ENCODE measurements around the gene GDE1. TPM values are rescaled to one million over a fixed set of nuclear protein-coding genes. Genes with fewer than 3 reads are reported as not detected.

Gene GDE1
- total RNA-seq = 10 to 100 TPM; 19.7 to 25.9 TPM

- POLR2A ChIA-PET = interaction anchor here (2.2 kb wide), 1 partner anchor 34 kb away, joined by 9 read pairs; the partner anchor contains the start of gene VPS35L
- H3K4me3 Mint-ChIP-seq = peak within 1 kb of the TSS; percentile 97
- ATAC-seq (peak; percentile 85), DNase-seq (peak; percentile 94)
- peak within 1 kb of the TSS; percentile 93 for H3K27ac Mint-ChIP-seq
- CTCF ChIA-PET = interaction anchor here (1.0 to 5.6 kb wide), 3 partner anchors 19 to 33 kb away, joined by 3 to 25 read pairs (median 20); partner anchors contain the start of gene VPS35L
- no peaks in the 10 kb centered on the region for H3K9me3 Mint-ChIP-seq (ENCODE audit: insufficient read depth)
- H3K36me3 Mint-ChIP-seq (ENCODE audit: low read depth) = peaks cover 19% of the 10 kb centered on the region
- no peaks in the 10 kb centered on the region for H3K27me3 Mint-ChIP-seq (ENCODE audit: low read depth)
- H3K4me1 Mint-ChIP-seq (ENCODE audit: low read depth) = peaks cover 58% of the 10 kb centered on the region
These were observed at the start of gene GDE1 for GRCh38 chr16:19521471-19522396. TSS of gene GDE1 (minus strand) at chr16:19522098. CDS start at chr16:19521964, 134 bp downstream.

GRCh38 chr16:19567560-19567959, 45.7 kb upstream of the GDE1 start:
- no peak for ATAC-seq
- H3K9me3 Mint-ChIP-seq (ENCODE audit: insufficient read depth) = no peaks in the 10 kb centered on the region
- peaks cover 24% of the 10 kb centered on the region for H3K36me3 Mint-ChIP-seq (ENCODE audit: low read depth)
- POLR2A ChIA-PET = no interaction called here
- CTCF ChIA-PET = interaction anchor here (0.7 to 1.5 kb wide), 3 partner anchors 8 to 12 kb away, joined by 3 to 7 read pairs (median 3); partner anchors contain the start of gene VPS35L
- no peak overlapping the region for H3K27ac Mint-ChIP-seq
- no peaks in the 10 kb centered on the region for H3K4me1 Mint-ChIP-seq (ENCODE audit: low read depth)
- no peak for DNase-seq
- H3K27me3 Mint-ChIP-seq (ENCODE audit: low read depth) = no peaks in the 10 kb centered on the region
- no peak overlapping the region for H3K4me3 Mint-ChIP-seq

- DNase-seq (no peak), ATAC-seq (no peak)
- ChIA-PET CTCF (interaction anchor here (1.0 kb wide), 1 partner anchor 11 kb away, joined by 3 read pairs; the partner anchor contains the start of gene VPS35L), POLR2A (no interaction called here)
- Mint-ChIP-seq H3K4me3 (no peak overlapping the region), H3K4me1 (ENCODE audit: low read depth) (peaks cover 1% of the 10 kb centered on the region), H3K27ac (no peak overlapping the region), H3K27me3 (ENCODE audit: low read depth) (no peaks in the 10 kb centered on the region), H3K36me3 (ENCODE audit: low read depth) (peaks cover 24% of the 10 kb centered on the region), H3K9me3 (ENCODE audit: insufficient read depth) (no peaks in the 10 kb centered on the region)
These were observed 44.5 kb upstream of the GDE1 start for GRCh38 chr16:19566362-19566761.

GRCh38 chr16:19563377-19563776, 41.5 kb upstream of the GDE1 start:
- ChIA-PET POLR2A (interaction anchor here (0.6 kb wide), 1 partner anchor 20 kb away, joined by 3 read pairs; no protein-coding TSS in a partner anchor), CTCF (interaction anchor here (0.8 to 2.5 kb wide), 4 partner anchors 8 to 323 kb away, joined by 3 to 13 read pairs (median 7); partner anchors contain the start of gene VPS35L)
- Mint-ChIP-seq H3K27me3 (ENCODE audit: low read depth) (no peaks in the 10 kb centered on the region), H3K4me3 (no peak overlapping the region), H3K9me3 (ENCODE audit: insufficient read depth) (no peaks in the 10 kb centered on the region), H3K36me3 (ENCODE audit: low read depth) (peaks cover 21% of the 10 kb centered on the region), H3K4me1 (ENCODE audit: low read depth) (peaks cover 2% of the 10 kb centered on the region), H3K27ac (no peak overlapping the region)
- ATAC-seq = no peak
- no peak for DNase-seq

- no peaks in the 10 kb centered on the region for H3K27me3 Mint-ChIP-seq (ENCODE audit: low read depth)
- peaks cover 11% of the 10 kb centered on the region for H3K4me1 Mint-ChIP-seq (ENCODE audit: low read depth)
- DNase-seq = no peak
- no peak overlapping the region for H3K27ac Mint-ChIP-seq
- H3K36me3 Mint-ChIP-seq (ENCODE audit: low read depth) = peaks cover 10% of the 10 kb centered on the region
- no peak for ATAC-seq
- ChIA-PET POLR2A (no interaction called here), CTCF (interaction anchor here (0.7 to 1.0 kb wide), 3 partner anchors 8 to 326 kb away, joined by 5 to 7 read pairs (median 6); no protein-coding TSS in a partner anchor)
- H3K9me3 Mint-ChIP-seq (ENCODE audit: insufficient read depth) = no peaks in the 10 kb centered on the region
- H3K4me3 Mint-ChIP-seq = no peak overlapping the region
These were observed 38.2 kb upstream of the GDE1 start for GRCh38 chr16:19560078-19560477.

- DNase-seq (peak; percentile 42), ATAC-seq (no peak)
- Mint-ChIP-seq H3K27me3 (ENCODE audit: low read depth) (no peaks in the 10 kb centered on the region), H3K27ac (no peak overlapping the region), H3K36me3 (ENCODE audit: low read depth) (peaks cover 10% of the 10 kb centered on the region), H3K4me1 (ENCODE audit: low read depth) (peaks cover 15% of the 10 kb centered on the region), H3K9me3 (ENCODE audit: insufficient read depth) (no peaks in the 10 kb centered on the region), H3K4me3 (no peak overlapping the region)
- CTCF ChIA-PET = interaction anchor here (0.7 to 1.5 kb wide), 4 partner anchors 8 to 327 kb away, joined by 3 to 7 read pairs (median 6); no protein-coding TSS in a partner anchor
- POLR2A ChIA-PET = no interaction called here
These were observed 37.5 kb upstream of the GDE1 start for GRCh38 chr16:19559242-19559910.

- H3K27ac Mint-ChIP-seq = peak overlapping the region; percentile 94
- H3K4me3 Mint-ChIP-seq = peak overlapping the region; percentile 85
- no peaks in the 10 kb centered on the region for H3K9me3 Mint-ChIP-seq (ENCODE audit: insufficient read depth)
- peaks cover 19% of the 10 kb centered on the region for H3K4me1 Mint-ChIP-seq (ENCODE audit: low read depth)
- peaks cover 16% of the 10 kb centered on the region for H3K36me3 Mint-ChIP-seq (ENCODE audit: low read depth)
- H3K27me3 Mint-ChIP-seq (ENCODE audit: low read depth) = no peaks in the 10 kb centered on the region
- DNase-seq (peak; percentile 35), ATAC-seq (no peak)
- CTCF ChIA-PET = interaction anchor here (0.7 to 5.3 kb wide), 34 partner anchors 7 to 470 kb away, joined by 3 to 44 read pairs (median 4); partner anchors contain the start of genes CCP110, GDE1 and GPRC5B
- POLR2A ChIA-PET = interaction anchor here (0.6 to 3.2 kb wide), 8 partner anchors 17 to 489 kb away, joined by 3 to 34 read pairs (median 4); partner anchors contain the start of genes CCP110, COQ7 and GDE1
These were observed 34.3 kb upstream of the GDE1 start for GRCh38 chr16:19555938-19556771.

GRCh38 chr16:19555186-19555937, 33.5 kb upstream of the GDE1 start, which contains the start of gene VPS35L:
TSS of gene VPS35L (plus strand) at chr16:19555703. CDS start at chr16:19555730, 27 bp downstream.
- no peaks in the 10 kb centered on the region for H3K9me3 Mint-ChIP-seq (ENCODE audit: insufficient read depth)
- POLR2A ChIA-PET = interaction anchor here (0.7 to 3.2 kb wide), 8 partner anchors 16 to 488 kb away, joined by 3 to 34 read pairs (median 4); partner anchors contain the start of genes CCP110, COQ7 and GDE1
- ATAC-seq = peak; percentile 98
- peak within 1 kb of the TSS; percentile 85 for H3K4me3 Mint-ChIP-seq
- CTCF ChIA-PET = interaction anchor here (0.8 to 5.3 kb wide), 31 partner anchors 8 to 488 kb away, joined by 3 to 44 read pairs (median 4); partner anchors contain the start of genes CCP110, COQ7, GDE1 and GPRC5B
- H3K27ac Mint-ChIP-seq = peak within 1 kb of the TSS; percentile 94
- H3K36me3 Mint-ChIP-seq (ENCODE audit: low read depth) = peaks cover 18% of the 10 kb centered on the region
- DNase-seq = peak; percentile 97
- H3K4me1 Mint-ChIP-seq (ENCODE audit: low read depth) = peaks cover 19% of the 10 kb centered on the region
- no peaks in the 10 kb centered on the region for H3K27me3 Mint-ChIP-seq (ENCODE audit: low read depth)

GRCh38 chr16:19549673-19550072, 27.8 kb upstream of the GDE1 start:
- Mint-ChIP-seq H3K4me1 (ENCODE audit: low read depth) (peaks cover 6% of the 10 kb centered on the region), H3K9me3 (ENCODE audit: insufficient read depth) (no peaks in the 10 kb centered on the region), H3K36me3 (ENCODE audit: low read depth) (peaks cover 23% of the 10 kb centered on the region), H3K27me3 (ENCODE audit: low read depth) (no peaks in the 10 kb centered on the region), H3K27ac (no peak overlapping the region), H3K4me3 (no peak overlapping the region)
- POLR2A ChIA-PET = no interaction called here
- ATAC-seq = no peak
- DNase-seq = no peak
- CTCF ChIA-PET = interaction anchor here (0.9 to 2.3 kb wide), 4 partner anchors 9 to 47 kb away, joined by 3 to 7 read pairs (median 4); no protein-coding TSS in a partner anchor

- Mint-ChIP-seq H3K36me3 (ENCODE audit: low read depth) (peaks cover 32% of the 10 kb centered on the region), H3K4me3 (no peak overlapping the region), H3K27ac (no peak overlapping the region), H3K4me1 (ENCODE audit: low read depth) (peaks cover 9% of the 10 kb centered on the region), H3K9me3 (ENCODE audit: insufficient read depth) (no peaks in the 10 kb centered on the region), H3K27me3 (ENCODE audit: low read depth) (no peaks in the 10 kb centered on the region)
- CTCF ChIA-PET = interaction anchor here (1.0 to 2.3 kb wide), 5 partner anchors 7 to 359 kb away, joined by 3 to 9 read pairs (median 6); partner anchors contain the start of gene VPS35L
- POLR2A ChIA-PET = interaction anchor here (1.1 kb wide), 1 partner anchor 24 kb away, joined by 3 read pairs; no protein-coding TSS in a partner anchor
- ATAC-seq = no peak
- DNase-seq = no peak
These were observed 26.2 kb upstream of the GDE1 start for GRCh38 chr16:19548144-19548543.

Measured in activated CD8-positive, alpha-beta T cell treated with anti-CD3 and anti-CD28 coated beads, Interleukin-2, amount 10 ng/mL, durations not matched to agents 7 days and 5 days (primary cell).